Brain microvascular endothelial cell (primary cell): ENCODE data around the gene GPC5.

ENCODE experiments used
- DNase-seq: peaks from one replicate; pipeline ENCODE4 v3.0.0-alpha.2; 2020
- H3K27ac ChIP-seq: fragments of 250-450 bp; sonication (Bioruptor Pico); 2 replicates; pipeline ENCODE4 v1.5.1; 2020; ENCODE audit warnings: mild to moderate bottlenecking, moderate library complexity
- H3K27me3 ChIP-seq: fragments of 250-450 bp; sonication (Bioruptor Pico); replicated peaks from 2 replicates; pipeline ENCODE4 v1.5.1; 2020; ENCODE audit warnings: mild to moderate bottlenecking
- H3K36me3 ChIP-seq: fragments of 250-450 bp; sonication (Bioruptor Pico); replicated peaks from 2 replicates; pipeline ENCODE4 v1.5.1; 2020; ENCODE audit warnings: mild to moderate bottlenecking
- H3K4me3 ChIP-seq: 2 replicates; pipeline ENCODE4 v1.5.1; 2011; ENCODE audit warnings: low read depth, mild to moderate bottlenecking, control low read depth, low read length, moderate library complexity
- in situ Hi-C: cut with HindIII; loops from 2 replicates; pipeline ENCODE4 v1.10.0; 2017; ENCODE audit warnings: low sequenced_read_pairs, low pct_ligation_motif_present
- TF ChIP-seq, protein P1 (sequence below): IDR thresholded peaks from 2 replicates; pipeline ENCODE4 v1.5.1; 2011; ENCODE audit warnings: low read depth, mild to moderate bottlenecking, moderate library complexity, low read length, control low read depth, inconsistent platforms; ENCODE audit errors: missing control alignments

Gene GPC5

DNA sequence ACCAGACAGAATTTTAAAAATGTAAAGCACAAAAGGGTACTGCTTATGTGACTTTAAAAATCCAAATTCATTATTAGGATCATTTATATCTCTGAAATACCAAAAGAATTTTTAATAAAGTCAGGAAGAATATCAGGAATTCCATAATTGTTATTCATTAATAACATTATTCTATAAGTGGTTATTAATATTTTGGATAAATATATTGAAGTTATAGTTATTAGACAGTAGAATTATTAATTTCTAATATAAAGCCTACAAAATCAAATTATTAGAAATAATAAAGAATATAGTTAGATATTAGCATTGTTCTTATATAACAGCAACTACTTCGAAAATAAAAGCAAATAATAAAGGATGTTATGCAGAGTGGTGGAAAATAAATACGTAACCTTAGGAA, 105.8 kb downstream of the GPC5 start:
- no peak for DNase-seq
- Histone ChIP-seq H3K36me3 (no peaks in the 10 kb centered on the region), H3K27me3 (no peaks in the 10 kb centered on the region), H3K4me3 (no peak overlapping the region), H3K27ac (no peak overlapping the region)
- TF ChIP-seq, protein P1, sequence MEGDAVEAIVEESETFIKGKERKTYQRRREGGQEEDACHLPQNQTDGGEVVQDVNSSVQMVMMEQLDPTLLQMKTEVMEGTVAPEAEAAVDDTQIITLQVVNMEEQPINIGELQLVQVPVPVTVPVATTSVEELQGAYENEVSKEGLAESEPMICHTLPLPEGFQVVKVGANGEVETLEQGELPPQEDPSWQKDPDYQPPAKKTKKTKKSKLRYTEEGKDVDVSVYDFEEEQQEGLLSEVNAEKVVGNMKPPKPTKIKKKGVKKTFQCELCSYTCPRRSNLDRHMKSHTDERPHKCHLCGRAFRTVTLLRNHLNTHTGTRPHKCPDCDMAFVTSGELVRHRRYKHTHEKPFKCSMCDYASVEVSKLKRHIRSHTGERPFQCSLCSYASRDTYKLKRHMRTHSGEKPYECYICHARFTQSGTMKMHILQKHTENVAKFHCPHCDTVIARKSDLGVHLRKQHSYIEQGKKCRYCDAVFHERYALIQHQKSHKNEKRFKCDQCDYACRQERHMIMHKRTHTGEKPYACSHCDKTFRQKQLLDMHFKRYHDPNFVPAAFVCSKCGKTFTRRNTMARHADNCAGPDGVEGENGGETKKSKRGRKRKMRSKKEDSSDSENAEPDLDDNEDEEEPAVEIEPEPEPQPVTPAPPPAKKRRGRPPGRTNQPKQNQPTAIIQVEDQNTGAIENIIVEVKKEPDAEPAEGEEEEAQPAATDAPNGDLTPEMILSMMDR, result no peak
- in situ Hi-C loops, result no loop called here

DNA sequence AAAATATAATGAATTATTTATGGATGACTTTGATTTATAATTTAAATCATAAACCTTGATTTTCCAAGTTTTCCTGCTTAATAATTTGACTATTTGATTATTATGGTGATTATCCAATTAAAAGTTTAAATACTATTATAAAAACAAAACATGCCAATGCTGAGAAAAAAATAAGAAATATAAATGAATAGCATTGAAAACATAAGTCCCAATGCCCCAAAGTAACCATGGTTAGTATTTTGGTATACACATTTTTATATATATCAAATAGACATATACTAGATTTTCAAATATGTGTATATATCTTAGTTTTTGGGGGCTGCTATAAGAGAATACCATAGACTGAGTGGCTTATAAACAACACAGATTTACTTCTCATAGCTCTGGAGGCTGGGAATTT, 108.3 kb downstream of the GPC5 start:
- DNase-seq, result no peak
- in situ Hi-C loops, result no loop called here
- no peaks in the 10 kb centered on the region for H3K36me3 ChIP-seq
- no peak overlapping the region for H3K4me3 ChIP-seq
- no peaks in the 10 kb centered on the region for H3K27me3 ChIP-seq
- no peak overlapping the region for H3K27ac ChIP-seq
- TF ChIP-seq, protein P1, result no peak

GRCh38 chr13:91510058-91510457, 111.6 kb downstream of the GPC5 start:
- Histone ChIP-seq H3K36me3 (no peaks in the 10 kb centered on the region), H3K4me3 (no peak overlapping the region), H3K27me3 (no peaks in the 10 kb centered on the region), H3K27ac (no peak overlapping the region)
- in situ Hi-C loops, result no loop called here
- TF ChIP-seq, protein P1, result no peak
- no peak for DNase-seq

- H3K4me3 ChIP-seq, result no peak overlapping the region
- in situ Hi-C loops, result no loop called here
- DNase-seq, result no peak
- no peaks in the 10 kb centered on the region for H3K36me3 ChIP-seq
- no peaks in the 10 kb centered on the region for H3K27me3 ChIP-seq
- TF ChIP-seq, protein P1, result no peak
- H3K27ac ChIP-seq, result no peak overlapping the region
Observed at GRCh38 chr13:91513790-91514189, 115.4 kb downstream of the GPC5 start.

- TF ChIP-seq, protein P1, result no peak
- Histone ChIP-seq H3K27me3 (no peaks in the 10 kb centered on the region), H3K36me3 (no peaks in the 10 kb centered on the region), H3K27ac (no peak overlapping the region), H3K4me3 (no peak overlapping the region)
- in situ Hi-C loops, result no loop called here
- no peak for DNase-seq
Observed at GRCh38 chr13:91516799-91517198, 118.4 kb downstream of the GPC5 start.

GRCh38 chr13:91520952-91521351, 122.5 kb downstream of the GPC5 start:
- no peak overlapping the region for H3K4me3 ChIP-seq
- H3K36me3 ChIP-seq, result no peaks in the 10 kb centered on the region
- in situ Hi-C loops, result no loop called here
- no peak overlapping the region for H3K27ac ChIP-seq
- H3K27me3 ChIP-seq, result no peaks in the 10 kb centered on the region
- TF ChIP-seq, protein P1, result no peak
- DNase-seq, result no peak
